SH-SY5Y (cell line): ENCODE results near the gene ATRNL1.

Source experiments
- GATA2 ChIP-seq: IDR thresholded peaks from 2 replicates; pipeline ENCODE4 v1.6.1; 2011; ENCODE audit warnings: mild to moderate bottlenecking, low read depth, low read length
- GATA3 ChIP-seq: IDR thresholded peaks from 2 replicates; pipeline ENCODE4 v1.6.1; 2011; ENCODE audit warnings: low read depth, mild to moderate bottlenecking, low read length, moderate library complexity

DNA sequence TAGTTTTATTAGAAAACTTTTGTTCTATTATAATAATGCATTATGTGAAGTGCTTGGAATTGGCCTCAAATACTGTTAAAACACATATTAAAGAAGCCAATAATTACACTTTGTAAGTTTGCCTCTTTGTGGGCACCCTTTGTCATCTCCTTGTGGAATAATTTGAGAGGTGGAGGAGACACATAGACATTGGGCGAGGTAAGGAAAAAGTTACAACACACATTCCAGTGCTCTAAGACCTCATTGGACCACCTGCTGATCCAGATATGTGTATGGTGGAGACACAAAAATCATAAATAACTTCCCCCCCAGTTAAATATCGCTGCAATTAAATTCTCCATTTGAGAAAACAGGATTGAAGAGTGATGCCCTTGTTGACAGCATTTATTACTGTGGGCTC lies 668.0 kb downstream of the ATRNL1 start:
- TF ChIP-seq GATA2 (no peak), GATA3 (no peak)
